H9 (cell line): ENCODE results near the gene DDX39A. TPM values are rescaled to one million over a fixed set of nuclear protein-coding genes. Genes with fewer than 3 reads are reported as not detected.

Source experiments
- DNase-seq: peaks from one replicate; pipeline ENCODE4 v3.0.0-alpha.2; 2017
- H2AFZ ChIP-seq: one replicate; pipeline ENCODE4 v1.6.1; 2013; ENCODE audit warnings: mild to moderate bottlenecking, low read length, control low read depth, moderate library complexity
- H2AK5ac ChIP-seq: 2 replicates; pipeline ENCODE4 v1.6.1; 2013; ENCODE audit warnings: low read length, control low read depth, mixed read lengths; ENCODE audit not compliant: insufficient read length
- H2BK120ac ChIP-seq: one replicate; pipeline ENCODE4 v1.6.1; 2013; ENCODE audit warnings: low read depth, mild to moderate bottlenecking, low read length, control low read depth, inconsistent platforms; ENCODE audit not compliant: poor library complexity, severe bottlenecking
- H2BK12ac ChIP-seq: 2 replicates; pipeline ENCODE4 v1.6.1; 2013; ENCODE audit warnings: low read length, control low read depth, mixed read lengths, low read depth; ENCODE audit not compliant: insufficient read length
- H2BK15ac ChIP-seq: 2 replicates; pipeline ENCODE4 v1.6.1; 2013; ENCODE audit warnings: low read depth, low read length, control low read depth
- H2BK20ac ChIP-seq: one replicate; pipeline ENCODE4 v1.6.1; 2013; ENCODE audit warnings: low read depth, mild to moderate bottlenecking, low read length, control low read depth, inconsistent platforms; ENCODE audit not compliant: poor library complexity, severe bottlenecking
- H2BK5ac ChIP-seq: 2 replicates; pipeline ENCODE4 v1.6.1; 2013; ENCODE audit warnings: low read length, control low read depth, mixed read lengths; ENCODE audit not compliant: insufficient read length
- H3K14ac ChIP-seq: 2 replicates; pipeline ENCODE4 v1.6.1; 2013; ENCODE audit warnings: low read length, control low read depth; ENCODE audit not compliant: insufficient read depth
- H3K18ac ChIP-seq: 2 replicates; pipeline ENCODE4 v1.6.1; 2013; ENCODE audit warnings: low read depth, mild to moderate bottlenecking, mixed read lengths, low read length, control low read depth; ENCODE audit not compliant: insufficient read length
- H3K23ac ChIP-seq: 2 replicates; pipeline ENCODE4 v1.6.1; 2013; ENCODE audit warnings: low read length, control low read depth, mixed read lengths, low read depth; ENCODE audit not compliant: insufficient read length
- H3K23me2 ChIP-seq: 2 replicates; pipeline ENCODE4 v1.6.1; 2013; ENCODE audit warnings: low read depth, mild to moderate bottlenecking, mixed read lengths, low read length, control low read depth; ENCODE audit not compliant: insufficient read length, poor library complexity, severe bottlenecking
- H3K27ac ChIP-seq: 2 replicates; pipeline ENCODE4 v1.5.1; 2013; ENCODE audit warnings: low read length, control low read depth, mixed read lengths, low read depth; ENCODE audit not compliant: insufficient read length
- H3K27me3 ChIP-seq: 2 replicates; pipeline ENCODE4 v1.6.1; 2013; ENCODE audit warnings: low read length, control low read depth, inconsistent platforms; ENCODE audit not compliant: insufficient read depth
- H3K4ac ChIP-seq: 2 replicates; pipeline ENCODE4 v1.6.1; 2013; ENCODE audit warnings: low read depth, mild to moderate bottlenecking, control low read depth, inconsistent platforms, low read length, moderate library complexity
- H3K4me1 ChIP-seq: 2 replicates; pipeline ENCODE4 v1.6.1; 2013; ENCODE audit warnings: low read length, control low read depth, inconsistent platforms; ENCODE audit not compliant: insufficient read depth
- H3K4me2 ChIP-seq: 2 replicates; pipeline ENCODE4 v1.6.1; 2013; ENCODE audit warnings: low read length, control low read depth, mixed read lengths; ENCODE audit not compliant: insufficient read length, insufficient read depth
- H3K56ac ChIP-seq: 2 replicates; pipeline ENCODE4 v1.6.1; 2013; ENCODE audit warnings: low read depth, mild to moderate bottlenecking, mixed read lengths, low read length, control low read depth; ENCODE audit not compliant: insufficient read length
- H3K79me1 ChIP-seq: 2 replicates; pipeline ENCODE4 v1.6.1; 2013; ENCODE audit warnings: low read depth, mild to moderate bottlenecking, moderate library complexity, low read length, control low read depth, inconsistent platforms; ENCODE audit not compliant: insufficient read depth, poor library complexity, severe bottlenecking
- H3K79me2 ChIP-seq: 2 replicates; pipeline ENCODE4 v1.6.1; 2013; ENCODE audit warnings: low read length, control low read depth, inconsistent platforms; ENCODE audit not compliant: insufficient read depth
- H3K9ac ChIP-seq: 2 replicates; pipeline ENCODE4 v1.6.1; 2013; ENCODE audit warnings: low read length, control low read depth, mixed read lengths; ENCODE audit not compliant: insufficient read length; ENCODE audit errors: extremely low read depth
- H3K9me3 ChIP-seq: one replicate; pipeline ENCODE4 v1.6.1; 2013; ENCODE audit warnings: low read depth, low read length, inconsistent platforms; ENCODE audit not compliant: control insufficient read depth
- H3T11ph ChIP-seq: one replicate; pipeline ENCODE4 v1.6.1; 2013; ENCODE audit warnings: mild to moderate bottlenecking, low read length, control low read depth, inconsistent platforms
- H4K20me1 ChIP-seq: one replicate; pipeline ENCODE4 v1.6.1; 2013; ENCODE audit not compliant: control insufficient read depth, insufficient read length, insufficient read depth
- H4K5ac ChIP-seq: 2 replicates; pipeline ENCODE4 v1.6.1; 2013; ENCODE audit warnings: low read depth, mild to moderate bottlenecking, mixed read lengths, low read length, control low read depth; ENCODE audit not compliant: insufficient read length
- H4K8ac ChIP-seq: replicated peaks from 2 replicates; pipeline ENCODE4 v1.6.1; 2013; ENCODE audit warnings: low read length, control low read depth, mixed read lengths, low read depth; ENCODE audit not compliant: insufficient read length
- H4K91ac ChIP-seq: 2 replicates; pipeline ENCODE4 v1.6.1; 2013; ENCODE audit warnings: low read depth, mild to moderate bottlenecking, moderate library complexity, mixed read lengths, low read length, control low read depth; ENCODE audit not compliant: insufficient read length
- H3K27ac Mint-ChIP-seq, 3 experiments: 2 replicates in 2 of 3; 3 replicates in 1 of 3; pipeline ENCODE4 v1.8.0; 2020 to 2021; ENCODE audit warnings: mixed read lengths in 3 of 3, mild to moderate bottlenecking in 1 of 3, moderate library complexity in 1 of 3
- H3K27me3 Mint-ChIP-seq: 2 replicates; pipeline ENCODE4 v1.8.0; 2021; ENCODE audit warnings: low read depth, mild to moderate bottlenecking, moderate library complexity, mixed read lengths
- H3K36me3 Mint-ChIP-seq, 3 experiments: 2 replicates in 2 of 3; 3 replicates in 1 of 3; pipeline ENCODE4 v1.8.0; 2020 to 2021; ENCODE audit warnings: low read depth in 3 of 3, mixed read lengths in 3 of 3; ENCODE audit not compliant: insufficient read depth in 1 of 3
- H3K4me1 Mint-ChIP-seq, 2 experiments: 2 replicates each; pipeline ENCODE4 v1.8.0; 2020; ENCODE audit warnings: mixed read lengths in 2 of 2
- H3K4me3 Mint-ChIP-seq, 2 experiments: 2 replicates in 1 of 2; 3 replicates in 1 of 2; pipeline ENCODE4 v1.8.0; 2020 to 2021; ENCODE audit warnings: mild to moderate bottlenecking in 2 of 2, mixed read lengths in 2 of 2, moderate library complexity in 1 of 2
- H3K9me3 Mint-ChIP-seq, 2 experiments: 2 replicates in 1 of 2; 3 replicates in 1 of 2; pipeline ENCODE4 v1.8.0; 2020; ENCODE audit warnings: mild to moderate bottlenecking in 2 of 2, mixed read lengths in 2 of 2, moderate library complexity in 1 of 2
- CTCF ChIP-seq: fragments of 200-600 bp; sonication (generic); conservative IDR thresholded peaks from 3 replicates; pipeline ENCODE4 v1.8.0; 2021; ENCODE audit warnings: antibody characterized with exemption, mild to moderate bottlenecking
- WGBS: extraction: QIAGEN DNeasy Blood & Tissue Kit; methylation state at CpG from one replicate; pipeline ENCODE4 v1.1.7; 2013; ENCODE audit warnings: missing lambda C conversion rate, low lambda C conversion rate, mixed read lengths; ENCODE audit not compliant: insufficient read length; ENCODE audit errors: extremely low coverage; 5-methylcytosine and 5-hydroxymethylcytosine counted together
- total RNA-seq: library from RNA; stranded (reverse); gene quantifications from 2 replicates; pipeline ENCODE4 v1.2.1, GENCODE V29; 2021

The DDX39A gene
- total RNA-seq, 1 experiment from 2014 or later, result 137 TPM

DNA sequence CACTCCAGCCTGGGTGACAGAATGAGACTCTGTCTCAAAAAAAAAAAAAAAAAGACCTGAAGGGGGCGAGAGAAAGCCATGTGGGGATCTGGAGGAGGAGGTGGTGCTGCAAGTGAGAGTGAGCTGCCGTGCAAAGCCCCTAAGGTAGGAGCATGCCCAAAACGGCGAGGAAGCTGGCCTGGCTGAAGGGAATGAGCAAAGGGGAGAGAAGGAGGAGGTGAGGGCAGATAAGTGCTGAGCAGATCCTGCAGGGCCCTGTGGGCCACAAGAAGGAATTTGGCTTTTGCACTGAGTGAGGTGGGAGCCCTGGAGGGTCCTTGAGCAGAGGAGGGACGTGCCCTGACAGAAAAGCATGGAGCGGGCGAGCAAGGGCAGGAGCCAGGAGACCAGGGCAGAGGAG, 57.3 kb downstream of the DDX39A start:
- Histone ChIP-seq H4K5ac (no peak overlapping the region), H3K4me2 (no peak overlapping the region), H2AFZ (no peak overlapping the region), H2BK20ac (no peak overlapping the region), H2BK15ac (no peak overlapping the region), H2BK12ac (no peak overlapping the region), H3K9me3 (no peaks in the 10 kb centered on the region), H3K27me3 (no peaks in the 10 kb centered on the region), H4K8ac (no peak overlapping the region), H4K20me1 (no peaks in the 10 kb centered on the region), H3K27ac (no peak overlapping the region), H3T11ph (no peak overlapping the region), H3K4ac (no peak overlapping the region), H3K4me1 (no peaks in the 10 kb centered on the region), H2BK120ac (no peak overlapping the region), H3K9ac (no peak overlapping the region), H2AK5ac (no peak overlapping the region), H3K79me2 (no peaks in the 10 kb centered on the region), H3K23me2 (peaks cover 4% of the 10 kb centered on the region), H3K56ac (no peak overlapping the region), H4K91ac (no peak overlapping the region), H3K14ac (0 out of 2 replicates have a peak overlapping the region, but pooled peaks have one; percentile 3), H3K23ac (no peak overlapping the region), H2BK5ac (no peak overlapping the region), H3K79me1 (no peaks in the 10 kb centered on the region), H3K18ac (no peak overlapping the region)
- H3K27ac Mint-ChIP-seq, result peak overlapping the region; percentile 35 to 97 (median 93); a peak in 6 of 7 replicates
- TF ChIP-seq CTCF, result peak; percentile 56
- H3K27me3 Mint-ChIP-seq, result no peaks in the 10 kb centered on the region; the same call in 1 of the 2 replicates
- peak; percentile 83 for DNase-seq
- peaks cover 0 to 4% (median 0%) of the 10 kb centered on the region in 3 experiments; a peak in 3 of 7 replicates for H3K36me3 Mint-ChIP-seq
- WGBS, result no CpG with 5 or more reads among the region's 7 CpGs
- H3K4me1 Mint-ChIP-seq, result peaks cover 17 to 23% of the 10 kb centered on the region in 2 experiments
- peak overlapping the region; percentile 50 to 92 for H3K4me3 Mint-ChIP-seq
- H3K9me3 Mint-ChIP-seq, result peaks cover 0 to 3% of the 10 kb centered on the region in 2 experiments; a peak in 1 of 5 replicates

Other genes with a start within 250 kb of the DDX39A start
- gene ADGRL1, start 213.2 kb downstream of the DDX39A start, total RNA-seq, result 116 and 117 TPM in 2 replicates
- gene ADGRE5, start 37.9 kb downstream of the DDX39A start, total RNA-seq, result 0.96 and 0.97 TPM in 2 replicates
- 149 and 159 TPM in 2 replicates for gene PKN1, start 14.0 kb upstream of the DDX39A start, total RNA-seq
- 0.63 and 0.66 TPM in 2 replicates for gene PTGER1, start 56.0 kb upstream of the DDX39A start, total RNA-seq
- gene GIPC1, start 76.8 kb upstream of the DDX39A start, total RNA-seq, result 70.6 and 75.0 TPM in 2 replicates
- gene DNAJB1, start 99.1 kb upstream of the DDX39A start, total RNA-seq, result 77.7 and 87.0 TPM in 2 replicates
- 162 and 164 TPM in 2 replicates for gene TECR, start 110.3 kb upstream of the DDX39A start, total RNA-seq
- 155 and 161 TPM in 2 replicates for gene NDUFB7, start 152.7 kb upstream of the DDX39A start, total RNA-seq
- gene CLEC17A, start 163.7 kb upstream of the DDX39A start, total RNA-seq, result not detected in 2 replicates